C4-2B (cell line): ENCODE measurements around the gene TXNDC11.

Source experiments
- H3K27ac ChIP-seq: fragments of 450-650 bp; 2 replicates; pipeline ENCODE4 v1.5.1; 2017
- ZFX ChIP-seq: fragments of 450-650 bp; IDR thresholded peaks from 2 replicates; pipeline ENCODE4 v1.6.1; 2017
- TF ChIP-seq, protein P1 (sequence below): fragments of 450-650 bp; conservative IDR thresholded peaks from 2 replicates; pipeline ENCODE4 v1.5.1; 2017; ENCODE audit warnings: mild to moderate bottlenecking

TXNDC11 gene

DNA sequence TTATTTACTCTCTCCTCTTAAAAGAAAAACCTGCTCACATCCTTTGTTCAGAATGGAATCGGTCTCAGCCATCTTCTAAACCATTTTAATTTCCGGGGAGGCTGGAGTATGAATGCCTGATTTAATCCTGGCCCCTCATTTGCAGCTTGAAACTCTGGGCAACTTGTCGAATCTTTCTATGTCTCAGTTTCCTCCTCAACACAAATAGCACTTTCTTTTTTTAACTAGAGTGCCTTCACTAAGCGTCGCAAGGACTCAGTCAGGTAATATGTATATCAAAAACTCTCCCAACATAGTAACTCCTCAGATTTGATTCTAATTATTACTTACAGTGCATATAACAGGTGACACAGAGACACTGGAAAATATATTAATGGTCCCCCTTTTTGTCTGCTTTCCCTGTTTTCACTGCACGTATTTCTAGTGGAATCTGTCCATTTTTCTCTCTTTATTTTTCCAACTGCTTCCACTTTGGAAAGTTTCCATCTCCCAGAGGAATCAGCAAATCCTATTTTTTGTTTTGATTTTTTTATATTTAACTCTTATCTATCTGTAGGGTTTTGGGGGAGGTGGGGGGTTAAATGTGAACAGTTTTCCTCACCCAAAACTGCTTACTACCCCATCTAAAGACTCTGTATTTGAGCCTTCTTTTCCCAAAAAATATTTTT, 55.8 kb downstream of the TXNDC11 start:
- no peak for TF ChIP-seq ZFX
- TF ChIP-seq, protein P1, sequence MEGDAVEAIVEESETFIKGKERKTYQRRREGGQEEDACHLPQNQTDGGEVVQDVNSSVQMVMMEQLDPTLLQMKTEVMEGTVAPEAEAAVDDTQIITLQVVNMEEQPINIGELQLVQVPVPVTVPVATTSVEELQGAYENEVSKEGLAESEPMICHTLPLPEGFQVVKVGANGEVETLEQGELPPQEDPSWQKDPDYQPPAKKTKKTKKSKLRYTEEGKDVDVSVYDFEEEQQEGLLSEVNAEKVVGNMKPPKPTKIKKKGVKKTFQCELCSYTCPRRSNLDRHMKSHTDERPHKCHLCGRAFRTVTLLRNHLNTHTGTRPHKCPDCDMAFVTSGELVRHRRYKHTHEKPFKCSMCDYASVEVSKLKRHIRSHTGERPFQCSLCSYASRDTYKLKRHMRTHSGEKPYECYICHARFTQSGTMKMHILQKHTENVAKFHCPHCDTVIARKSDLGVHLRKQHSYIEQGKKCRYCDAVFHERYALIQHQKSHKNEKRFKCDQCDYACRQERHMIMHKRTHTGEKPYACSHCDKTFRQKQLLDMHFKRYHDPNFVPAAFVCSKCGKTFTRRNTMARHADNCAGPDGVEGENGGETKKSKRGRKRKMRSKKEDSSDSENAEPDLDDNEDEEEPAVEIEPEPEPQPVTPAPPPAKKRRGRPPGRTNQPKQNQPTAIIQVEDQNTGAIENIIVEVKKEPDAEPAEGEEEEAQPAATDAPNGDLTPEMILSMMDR: no peak
- no peak overlapping the region for H3K27ac ChIP-seq

DNA sequence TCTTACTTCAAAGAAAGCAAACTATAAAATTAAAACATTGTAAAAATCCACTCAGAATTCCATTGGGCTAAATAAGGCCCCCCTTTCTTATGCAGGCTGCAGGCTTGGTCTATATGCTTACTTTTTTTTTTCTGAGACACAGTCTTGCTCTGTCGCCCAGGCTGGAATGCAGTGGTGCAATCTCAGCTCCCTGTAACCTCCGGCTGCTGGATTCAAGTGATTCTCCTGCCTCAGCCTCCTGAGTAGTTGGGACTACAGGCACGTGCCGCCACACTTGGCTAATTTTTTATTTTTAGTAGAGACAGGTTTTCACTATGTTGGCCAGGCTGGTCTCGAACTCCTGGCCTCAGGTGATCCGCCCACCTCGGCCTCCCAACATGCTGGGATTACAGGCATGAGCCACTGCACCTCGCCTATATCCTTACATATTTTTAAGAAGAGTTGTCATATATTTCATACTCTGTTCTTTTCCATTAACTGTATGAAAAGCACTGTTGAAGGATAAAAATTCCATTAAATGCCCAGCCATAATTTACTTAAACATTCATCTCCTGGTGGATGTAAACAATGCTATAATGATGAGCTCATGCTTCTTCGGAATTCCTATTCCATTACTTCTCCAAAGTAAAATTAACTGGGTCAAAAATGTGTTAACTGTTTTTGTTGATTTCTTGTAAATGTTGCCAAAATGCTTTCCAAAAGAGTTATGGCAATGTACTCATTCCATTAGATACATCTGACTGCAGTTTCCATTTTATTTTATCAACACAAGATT, 56.6 kb downstream of the TXNDC11 start:
- H3K27ac ChIP-seq: no peak overlapping the region
- TF ChIP-seq, protein P1: no peak
- TF ChIP-seq ZFX: no peak

DNA sequence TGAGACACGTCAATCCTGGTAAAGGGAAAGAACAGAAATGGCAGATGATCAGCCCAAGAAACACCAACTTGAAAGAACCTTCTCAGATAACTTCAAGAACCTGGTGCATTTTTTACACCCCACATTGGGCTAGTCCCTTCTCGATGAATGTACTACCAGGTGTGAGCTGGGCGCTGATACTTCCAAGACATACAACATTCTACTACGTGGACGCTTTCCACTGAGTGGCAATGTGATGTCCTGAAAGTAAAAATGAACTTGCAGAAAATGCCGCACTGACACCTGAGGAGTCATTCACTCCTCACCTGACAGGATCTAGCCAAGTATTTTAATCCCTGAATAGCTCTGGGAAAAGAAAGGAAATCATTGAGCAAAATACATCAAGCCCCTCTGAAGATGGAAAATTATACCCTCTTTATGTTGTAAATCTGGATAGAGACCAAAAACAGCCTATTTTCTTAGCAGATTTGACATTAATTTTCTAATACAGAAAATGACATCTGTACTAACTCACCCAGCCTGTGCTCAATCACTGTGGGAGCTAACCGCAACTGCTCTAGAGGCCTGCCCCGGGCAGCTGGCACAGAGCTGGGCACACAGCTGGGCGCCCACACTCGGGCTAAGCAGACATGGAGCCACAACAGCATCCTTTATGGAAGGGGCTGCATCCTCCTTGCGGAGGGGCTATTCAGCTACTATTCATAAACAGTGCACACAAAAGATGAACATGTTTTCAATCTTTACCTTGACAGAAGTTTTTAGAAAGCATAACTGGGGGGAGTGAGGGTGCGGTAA, 58.2 kb downstream of the TXNDC11 start:
- no peak overlapping the region for H3K27ac ChIP-seq
- TF ChIP-seq, protein P1: no peak
- TF ChIP-seq ZFX: no peak

DNA sequence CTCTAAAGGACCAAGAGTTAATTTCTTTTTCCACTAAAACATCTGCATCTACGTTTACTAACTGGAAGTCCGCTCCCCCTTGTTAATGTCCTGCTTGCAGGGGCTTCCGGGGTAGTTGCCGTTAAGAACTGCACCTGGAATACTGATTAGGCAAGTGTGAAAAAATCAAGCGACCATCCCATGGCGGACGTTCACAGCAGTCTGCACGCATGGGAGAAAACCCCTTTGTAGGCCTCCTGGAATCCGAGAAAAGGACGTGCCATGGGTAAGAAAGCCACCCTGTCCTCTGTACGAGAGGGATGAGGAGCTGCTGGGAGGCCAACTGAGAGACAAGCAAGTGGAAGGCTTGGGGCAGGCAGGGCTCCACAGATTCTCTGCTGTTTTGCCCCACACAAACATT, 59.5 kb downstream of the TXNDC11 start:
- H3K27ac ChIP-seq: no peak overlapping the region
- TF ChIP-seq ZFX: no peak
- TF ChIP-seq, protein P1: no peak

DNA sequence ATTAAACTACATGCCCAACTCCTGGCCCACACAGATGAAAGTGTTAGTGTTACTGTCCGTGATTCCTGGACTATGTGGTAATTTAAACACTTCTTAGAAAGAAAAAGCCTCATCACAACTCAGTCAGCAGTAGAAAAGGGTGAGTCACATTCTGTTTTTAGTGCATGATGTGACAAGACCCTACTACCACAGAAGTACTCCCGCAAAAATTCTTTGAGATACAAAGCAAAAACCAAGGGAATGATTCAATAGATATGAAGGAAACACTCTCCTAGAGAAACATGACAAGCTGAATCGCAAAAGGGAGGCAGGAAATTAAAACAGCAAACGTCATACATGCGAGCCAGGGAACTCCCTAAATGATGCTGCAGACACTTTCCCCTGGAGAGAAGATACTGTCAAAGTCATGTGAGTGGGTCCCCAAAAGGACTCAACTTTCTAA, 60.0 kb downstream of the TXNDC11 start:
- H3K27ac ChIP-seq: no peak overlapping the region
- TF ChIP-seq, protein P1: no peak
- TF ChIP-seq ZFX: no peak

DNA sequence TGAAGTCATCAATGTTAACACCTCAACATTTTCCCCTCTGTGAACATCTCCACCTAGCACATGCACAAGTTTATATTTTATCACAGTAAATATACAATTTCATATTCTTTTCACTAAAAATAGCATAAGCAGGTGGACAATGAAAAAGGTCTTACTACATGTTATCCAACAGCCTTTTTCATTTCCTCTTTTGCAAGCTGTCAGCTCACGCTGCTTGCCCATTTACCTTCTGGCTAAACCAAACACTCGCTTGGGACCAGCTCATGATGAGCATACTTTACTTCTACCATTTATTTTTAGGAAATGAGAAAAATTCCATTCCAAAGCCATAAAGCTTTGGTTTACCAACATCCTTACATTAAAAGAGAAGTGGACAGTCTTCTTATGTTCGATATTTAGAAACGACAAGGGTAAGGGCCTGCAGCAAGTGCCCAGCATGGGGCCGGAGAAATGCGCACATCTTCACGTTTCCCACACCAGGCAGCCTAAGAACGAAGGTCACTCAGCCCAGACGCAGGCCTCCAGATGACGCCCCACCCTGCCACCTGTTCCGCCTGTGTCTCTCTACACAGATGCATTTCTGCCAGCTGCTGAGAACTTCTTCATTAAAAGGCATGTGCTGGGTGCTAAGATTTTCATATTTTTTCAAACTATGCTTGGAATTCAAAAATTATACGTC, 60.5 kb downstream of the TXNDC11 start:
- TF ChIP-seq, protein P1: no peak
- TF ChIP-seq ZFX: no peak

More for the DNA sequence above, 60.5 kb downstream of the TXNDC11 start:
- no peak overlapping the region for H3K27ac ChIP-seq
